ENCODE results near the gene NUP133.

DNA sequence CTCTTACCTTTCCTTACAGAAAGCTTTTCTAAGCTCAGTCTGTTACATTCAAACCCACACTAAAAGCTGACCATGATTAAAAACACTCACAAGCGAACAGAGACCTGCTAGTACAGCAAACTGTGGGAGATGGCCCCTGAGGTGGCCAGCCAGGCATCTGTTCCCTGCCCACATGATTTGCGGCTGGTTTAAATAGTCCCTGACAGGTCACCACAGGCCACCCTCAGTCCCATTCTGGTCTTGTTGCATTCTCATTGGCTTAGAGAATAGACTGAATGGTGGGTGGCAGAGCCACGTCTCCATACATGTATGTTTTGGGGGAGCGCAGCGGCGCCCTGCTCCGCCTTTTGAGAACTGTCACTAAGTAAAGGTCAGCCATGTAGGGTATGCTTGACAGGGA is 71.9 kb downstream of the NUP133 start:
- no peak for TF ChIP-seq EZH2 (IDR thresholded peaks at IDR 0.05; ENCODE audit: borderline replicate concordance, low read depth, low read length, poor library complexity, severe bottlenecking)
- TF ChIP-seq, protein P1, sequence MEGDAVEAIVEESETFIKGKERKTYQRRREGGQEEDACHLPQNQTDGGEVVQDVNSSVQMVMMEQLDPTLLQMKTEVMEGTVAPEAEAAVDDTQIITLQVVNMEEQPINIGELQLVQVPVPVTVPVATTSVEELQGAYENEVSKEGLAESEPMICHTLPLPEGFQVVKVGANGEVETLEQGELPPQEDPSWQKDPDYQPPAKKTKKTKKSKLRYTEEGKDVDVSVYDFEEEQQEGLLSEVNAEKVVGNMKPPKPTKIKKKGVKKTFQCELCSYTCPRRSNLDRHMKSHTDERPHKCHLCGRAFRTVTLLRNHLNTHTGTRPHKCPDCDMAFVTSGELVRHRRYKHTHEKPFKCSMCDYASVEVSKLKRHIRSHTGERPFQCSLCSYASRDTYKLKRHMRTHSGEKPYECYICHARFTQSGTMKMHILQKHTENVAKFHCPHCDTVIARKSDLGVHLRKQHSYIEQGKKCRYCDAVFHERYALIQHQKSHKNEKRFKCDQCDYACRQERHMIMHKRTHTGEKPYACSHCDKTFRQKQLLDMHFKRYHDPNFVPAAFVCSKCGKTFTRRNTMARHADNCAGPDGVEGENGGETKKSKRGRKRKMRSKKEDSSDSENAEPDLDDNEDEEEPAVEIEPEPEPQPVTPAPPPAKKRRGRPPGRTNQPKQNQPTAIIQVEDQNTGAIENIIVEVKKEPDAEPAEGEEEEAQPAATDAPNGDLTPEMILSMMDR (conservative IDR thresholded peaks at IDR 0.05; ENCODE audit: low read depth, low read length) = no peak
